CD4-positive, alpha-beta T cell treated with Interleukin-4 for 4 hours (primary cell): Measurements from ENCODE around the gene HECTD2.
"Not testable (repeated sequence)": the region's sequence is repeated elsewhere in the genome, so short reads cannot be mapped to it uniquely, and the experiment has no call there.

Source experiments
- DNase-seq: peaks from one replicate; pipeline ENCODE4 v3.0.0-alpha.2; 2020

The HECTD2 gene

DNA sequence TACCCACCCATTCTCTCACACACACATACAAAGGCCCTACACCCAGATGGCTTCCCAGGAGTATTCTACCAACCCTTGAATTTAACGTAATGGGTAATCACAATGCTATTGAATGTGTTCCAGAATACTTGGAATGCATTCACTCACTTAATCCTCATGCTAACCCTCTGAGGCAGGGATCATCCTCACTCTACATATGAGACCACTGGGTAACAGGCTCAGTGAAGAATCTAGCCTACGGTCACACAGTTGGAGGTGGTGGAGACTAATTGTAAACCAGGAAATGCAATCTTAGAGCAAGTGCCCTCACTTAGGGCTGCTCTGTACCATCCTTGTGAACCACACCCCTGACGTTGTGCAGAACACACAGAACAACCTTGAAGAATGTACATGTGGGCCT lies 135.2 kb downstream of the HECTD2 start:
- no peak for DNase-seq

- no peak for DNase-seq
These were observed 135.7 kb downstream of the HECTD2 start for GRCh38 chr10:91545838-91546237.

DNA sequence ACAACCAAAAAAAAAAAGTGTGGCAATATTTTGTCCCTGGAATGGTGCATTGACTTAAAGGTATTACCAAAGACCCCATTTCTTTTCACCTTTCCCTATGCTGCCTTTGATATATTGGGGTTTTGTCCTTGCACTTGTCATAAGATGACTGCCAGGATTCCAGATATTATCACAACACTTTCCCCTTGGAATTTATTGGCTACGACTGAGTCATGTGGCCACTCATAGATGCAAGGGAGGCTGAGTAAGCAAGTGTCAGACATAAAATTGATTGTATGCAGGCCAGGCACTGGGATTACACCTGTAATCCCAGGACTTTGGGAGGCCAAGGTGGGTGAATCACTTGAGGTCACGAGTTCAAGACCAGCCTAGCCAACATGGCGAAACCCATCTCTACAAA lies 139.1 kb downstream of the HECTD2 start:
- no peak for DNase-seq

DNA sequence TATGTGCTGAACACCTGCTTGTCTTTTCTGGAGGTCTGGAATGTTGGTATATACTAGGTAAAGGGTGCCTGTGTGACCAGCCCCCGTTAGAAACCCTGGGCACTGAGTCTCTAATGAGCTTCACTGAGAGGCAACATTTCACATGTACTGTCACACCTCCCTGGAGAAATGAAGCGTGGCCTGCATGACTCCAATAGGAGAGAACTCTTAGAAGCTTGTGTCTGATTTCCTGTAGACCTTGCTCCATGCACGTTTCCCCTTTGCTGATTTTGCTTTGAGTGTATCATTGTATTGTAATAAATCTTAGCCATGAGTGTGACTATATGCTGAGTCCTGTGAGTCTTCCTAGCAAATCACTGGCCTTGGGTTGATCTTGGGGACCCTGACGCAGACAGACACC lies 139.9 kb downstream of the HECTD2 start:
- DNase-seq, result no peak

GRCh38 chr10:91551856-91552255 lies 141.7 kb downstream of the HECTD2 start:
- no peak for DNase-seq

DNA sequence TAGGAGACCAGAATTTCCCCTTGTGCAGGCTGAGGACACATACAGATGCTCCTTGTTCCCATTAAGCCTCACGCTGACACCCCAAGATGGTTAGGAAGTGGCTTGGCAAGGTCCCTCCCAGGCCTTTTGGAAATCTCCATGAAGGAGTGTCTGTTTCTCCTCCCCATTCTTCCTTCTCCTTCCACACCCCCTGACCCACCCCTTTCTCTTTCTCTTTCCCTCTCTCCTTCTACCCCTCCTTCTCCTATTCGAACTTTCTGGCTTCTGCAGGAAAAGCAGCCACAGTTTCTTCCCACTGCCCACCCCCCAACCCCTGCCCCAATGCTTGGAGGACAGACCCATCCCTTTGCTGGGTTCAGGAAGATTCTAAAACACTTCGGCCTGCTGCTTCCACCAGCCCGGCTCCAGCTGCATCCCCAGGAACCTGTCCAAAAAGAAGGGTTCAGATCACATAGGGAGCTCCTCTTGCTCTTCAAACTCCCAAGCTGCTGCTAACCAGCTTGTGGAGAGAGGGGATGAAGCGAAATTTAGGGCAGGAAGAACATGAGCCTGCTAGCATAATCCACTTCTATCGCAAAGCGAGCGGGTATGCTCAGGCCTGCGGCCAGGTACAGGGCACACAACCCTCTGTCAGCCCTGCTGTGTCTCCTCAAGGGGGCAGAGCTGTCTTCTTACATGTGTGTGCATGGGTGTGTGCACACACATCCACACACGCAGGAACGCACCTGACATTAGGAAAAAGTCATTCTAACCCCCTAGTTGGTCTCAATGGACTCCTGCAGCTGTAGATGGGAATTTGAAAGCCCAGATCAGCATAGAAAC lies 142.3 kb downstream of the HECTD2 start:
- DNase-seq, result no peak

DNA sequence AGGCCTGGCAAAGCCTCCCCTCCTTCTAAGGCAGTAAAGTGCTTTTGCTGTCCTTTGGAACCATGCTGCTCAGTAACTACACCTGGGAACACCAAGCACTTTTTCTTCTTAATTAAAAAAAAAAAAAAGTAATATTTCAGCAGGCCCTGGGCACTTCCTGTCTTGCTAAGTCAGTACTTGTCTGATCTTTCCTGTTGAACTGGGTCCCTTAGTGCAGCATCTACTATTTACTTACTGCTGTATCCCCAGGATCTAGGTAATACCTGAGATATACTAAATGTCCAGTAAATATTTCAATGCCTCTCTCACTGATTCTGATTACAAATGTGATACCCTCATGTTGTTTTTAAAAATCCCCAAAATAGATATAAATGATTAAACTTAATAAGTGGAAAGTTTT lies 145.3 kb downstream of the HECTD2 start:
- no peak for DNase-seq

- DNase-seq, result no peak
These were observed 146.8 kb downstream of the HECTD2 start for GRCh38 chr10:91556691-91557566.

DNA sequence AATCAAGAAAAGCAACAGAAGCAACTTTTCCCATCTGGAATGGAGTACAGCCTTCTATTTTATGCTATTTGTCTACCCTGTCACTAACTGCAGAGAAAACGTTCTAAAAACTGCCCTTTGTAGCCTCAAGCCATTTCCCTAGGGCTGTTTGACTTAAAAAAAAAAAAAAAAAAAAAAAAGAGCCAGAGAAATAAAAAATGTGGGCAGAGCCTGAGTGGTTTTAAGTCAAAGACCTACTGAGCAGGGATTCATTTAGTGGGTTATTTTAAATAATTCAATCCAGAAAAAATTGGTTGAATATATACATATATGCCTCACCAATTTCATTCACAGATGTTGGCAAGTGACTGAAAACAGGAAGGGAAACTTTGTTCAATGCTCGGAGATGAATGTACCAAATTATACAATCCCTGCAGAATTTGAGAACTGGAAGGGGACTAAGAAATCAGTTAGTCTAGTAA lies 147.5 kb downstream of the HECTD2 start:
- DNase-seq, result no peak

GRCh38 chr10:91558473-91558872 lies 148.3 kb downstream of the HECTD2 start:
- no peak for DNase-seq

GRCh38 chr10:91559169-91559568 lies 149.0 kb downstream of the HECTD2 start:
- DNase-seq, result no peak

GRCh38 chr10:91559750-91560149 lies 149.6 kb downstream of the HECTD2 start:
- no peak for DNase-seq

GRCh38 chr10:91560827-91561226 lies 150.7 kb downstream of the HECTD2 start:
- not testable (repeated sequence) for DNase-seq

DNA sequence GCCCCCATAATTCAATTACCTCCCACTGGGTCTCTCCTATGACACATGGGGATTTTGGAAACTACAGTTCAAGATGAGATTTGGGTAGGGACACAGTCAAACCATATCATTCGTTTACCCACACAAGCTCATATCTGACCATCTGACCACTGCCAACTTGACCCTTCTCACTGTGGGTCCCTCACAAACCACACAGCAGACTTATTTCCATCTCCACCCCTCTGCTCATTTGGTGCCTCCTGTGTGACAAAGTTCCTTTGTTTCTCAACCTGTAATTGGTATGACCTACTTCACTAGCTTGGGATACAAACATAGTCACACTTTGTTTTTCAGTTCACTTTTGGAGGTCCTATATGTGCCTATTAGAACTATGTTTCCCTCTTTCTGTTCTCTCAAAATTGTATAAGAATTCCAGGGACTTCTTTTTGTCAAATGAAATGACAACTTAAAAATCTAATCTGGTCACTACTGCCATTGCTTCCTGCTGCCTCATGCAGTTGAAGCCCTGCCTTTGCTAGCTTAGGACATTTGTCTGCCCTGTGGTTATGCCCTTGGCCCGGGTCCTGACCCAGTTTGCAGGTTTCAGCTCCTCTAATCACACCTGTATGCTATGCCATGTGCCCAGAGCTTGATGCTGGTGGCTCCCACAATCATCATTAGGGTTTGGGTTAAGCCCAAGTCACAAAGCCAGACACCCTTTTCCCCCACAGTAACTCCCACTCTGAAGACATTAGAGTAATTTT lies 152.9 kb downstream of the HECTD2 start:
- no peak for DNase-seq

DNA sequence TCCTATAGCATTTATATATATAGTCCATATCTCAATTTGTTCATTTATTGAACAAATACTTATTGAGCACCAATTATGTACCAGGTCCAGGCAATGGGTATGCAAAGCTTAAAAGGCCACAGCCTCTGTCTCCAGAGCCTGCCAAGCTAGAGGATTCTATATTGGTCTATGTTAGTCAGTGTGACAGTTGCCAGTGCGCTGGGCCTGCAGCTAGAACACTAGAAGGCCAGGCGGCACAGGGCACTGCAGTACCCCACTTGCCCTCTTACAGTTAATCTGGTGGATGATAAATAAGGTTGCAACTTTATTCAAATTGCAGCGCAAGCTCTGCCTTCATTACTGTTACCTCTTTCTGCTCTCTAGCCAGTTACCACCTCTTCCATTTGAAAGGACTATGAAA lies 153.9 kb downstream of the HECTD2 start:
- DNase-seq, result no peak
